ENCODE measurements around the gene TMEM200A.
A peak's percentile ranks its signal among the peaks of the same experiment; 100 is the strongest.

TMEM200A gene

GRCh38 chr6:130425537-130425936 is 59.7 kb downstream of the TMEM200A start:
- peak; percentile 65 for DNase-seq (ENCODE audit: low read depth)

DNA sequence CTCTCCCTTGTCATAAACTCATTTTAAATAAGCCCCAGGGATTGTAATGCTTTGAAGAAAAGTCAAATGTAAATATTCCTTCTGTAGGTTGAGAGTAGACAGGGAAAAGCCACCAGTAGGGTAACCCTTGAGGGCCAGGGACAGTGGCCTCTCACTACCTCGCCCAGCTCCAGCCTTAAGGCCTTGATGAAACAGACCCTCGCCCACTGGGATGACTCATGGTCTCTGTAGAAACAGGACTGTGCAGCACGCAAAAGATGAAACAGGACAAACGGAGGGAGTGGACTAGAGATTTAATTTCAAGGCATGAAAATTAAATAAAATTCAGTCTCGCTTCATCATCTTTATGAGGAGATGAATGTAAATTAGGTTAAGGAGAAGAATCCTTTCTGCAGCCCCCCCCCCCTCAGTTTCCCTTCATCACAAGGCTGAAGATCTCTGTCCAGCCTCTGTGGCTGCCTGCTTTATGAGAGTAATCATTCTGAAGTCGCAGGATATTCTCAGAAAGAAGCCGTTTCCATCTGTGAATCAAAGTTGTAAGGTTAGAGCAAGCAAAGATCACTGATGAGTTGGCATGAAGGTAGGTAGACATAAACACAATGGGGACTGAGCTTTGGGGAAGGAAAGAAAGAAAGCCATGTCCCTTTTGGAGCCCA is 60.4 kb downstream of the TMEM200A start:
- peak; percentile 91 for DNase-seq (ENCODE audit: low read depth)

- DNase-seq (ENCODE audit: low read depth): no peak
Observed at GRCh38 chr6:130431346-130431852, 65.6 kb downstream of the TMEM200A start.

DNA sequence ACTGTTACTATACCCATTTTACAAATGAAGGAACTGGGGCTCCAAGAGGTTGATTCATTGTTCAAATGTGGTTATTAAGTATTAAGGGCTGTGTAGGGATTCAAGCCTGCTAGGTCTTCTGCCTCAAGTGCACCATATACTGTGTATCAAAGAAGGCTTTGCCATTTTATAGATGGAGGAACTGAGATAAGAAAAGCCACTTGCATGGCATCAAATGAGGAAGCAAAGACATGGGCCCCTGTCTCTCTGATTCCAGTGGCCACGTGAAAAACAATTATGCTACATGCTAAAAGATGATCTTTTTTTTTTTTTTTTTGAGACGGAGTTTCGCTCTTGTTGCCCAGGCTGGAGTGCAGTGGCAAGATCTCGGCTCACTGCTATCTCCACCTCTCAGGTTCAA is 67.0 kb downstream of the TMEM200A start:
- no peak for DNase-seq (ENCODE audit: low read depth)

- DNase-seq (ENCODE audit: low read depth): peak; percentile 72
Observed at GRCh38 chr6:130434174-130434873, 68.5 kb downstream of the TMEM200A start.

DNA sequence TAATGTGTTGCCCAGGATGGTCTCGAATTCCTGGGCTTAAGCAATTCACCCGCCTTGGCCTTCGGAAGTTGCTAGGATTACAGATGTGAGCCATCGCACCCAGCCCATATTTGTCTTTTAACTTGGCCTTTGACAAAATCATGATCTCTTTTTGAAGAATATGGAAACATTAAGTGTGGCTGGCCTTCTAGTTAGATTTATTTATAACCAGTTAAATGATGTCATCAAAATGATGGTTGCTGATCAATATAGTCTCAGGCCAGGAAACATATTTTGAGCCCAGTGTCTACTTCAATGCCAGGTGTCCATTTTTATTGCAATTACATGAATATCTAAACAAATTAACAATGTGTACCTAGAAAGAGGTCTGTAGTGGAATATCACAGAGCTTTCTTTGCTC is 69.4 kb downstream of the TMEM200A start:
- no peak for DNase-seq (ENCODE audit: low read depth)

DNA sequence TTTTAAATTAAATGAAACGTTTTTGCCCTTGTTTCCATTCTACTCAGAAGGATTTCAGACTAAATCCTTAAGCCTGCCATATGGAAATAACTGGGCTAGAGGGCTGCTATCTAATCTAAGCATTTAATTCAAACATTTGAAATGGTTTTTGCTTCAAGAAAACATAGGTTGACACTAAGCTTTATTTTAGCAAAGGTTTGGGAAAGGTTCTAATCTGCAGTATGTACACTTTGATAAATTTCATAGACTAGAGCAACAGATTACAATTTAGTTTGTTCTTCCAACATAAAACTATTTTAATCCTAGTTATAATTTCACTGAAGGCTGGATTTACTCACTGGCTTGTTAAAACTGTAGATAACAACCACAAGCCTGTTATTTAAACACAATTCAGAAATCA is 72.1 kb downstream of the TMEM200A start:
- DNase-seq (ENCODE audit: low read depth): no peak

GRCh38 chr6:130447374-130447773 is 81.6 kb downstream of the TMEM200A start:
- DNase-seq (ENCODE audit: low read depth): peak; percentile 64

GRCh38 chr6:130452336-130452735 is 86.5 kb downstream of the TMEM200A start:
- DNase-seq (ENCODE audit: low read depth): no peak

GRCh38 chr6:130453230-130453629 is 87.4 kb downstream of the TMEM200A start:
- DNase-seq (ENCODE audit: low read depth): peak; percentile 82

DNA sequence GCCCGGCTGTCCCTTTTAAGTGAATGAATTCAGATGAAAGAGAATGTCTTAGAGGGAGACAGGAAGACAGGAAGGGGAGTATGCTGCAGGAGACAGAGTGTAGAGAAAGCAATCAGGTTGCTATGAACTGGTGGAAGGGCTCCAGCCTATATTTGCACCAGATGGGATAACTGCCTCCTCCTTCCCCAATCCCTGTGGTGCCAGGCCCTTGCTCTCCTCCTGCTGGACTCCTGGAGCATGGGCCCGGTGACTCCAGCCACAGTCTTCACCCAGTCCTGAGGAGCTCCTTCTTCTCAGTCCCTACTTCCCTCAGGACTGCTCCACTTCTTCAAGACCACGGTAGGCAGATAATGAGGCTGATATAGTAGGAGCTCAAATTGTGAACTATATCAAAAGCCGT is 91.8 kb downstream of the TMEM200A start:
- DNase-seq (ENCODE audit: low read depth): no peak

DNA sequence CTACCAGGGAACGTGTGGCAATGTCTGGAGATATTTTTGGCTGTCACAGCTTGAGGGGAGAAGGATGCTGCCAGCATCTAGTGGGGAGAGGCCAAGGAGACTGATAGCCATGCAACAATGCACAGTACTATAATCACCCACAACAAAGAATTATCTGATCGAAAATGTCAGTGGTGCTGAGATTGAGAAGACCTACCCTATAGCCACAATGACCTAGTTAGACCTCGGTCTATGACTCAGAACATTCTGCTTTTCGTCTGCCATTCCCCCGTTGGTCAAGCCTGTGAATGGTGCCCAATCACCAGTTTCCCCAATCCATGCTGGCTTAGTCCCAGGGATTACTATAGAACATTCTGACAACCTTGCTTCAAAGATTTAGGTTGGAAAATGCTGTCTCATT is 93.5 kb downstream of the TMEM200A start:
- DNase-seq (ENCODE audit: low read depth): no peak

- DNase-seq (ENCODE audit: low read depth): no peak
Observed at GRCh38 chr6:130460934-130461333, 95.1 kb downstream of the TMEM200A start.

DNA sequence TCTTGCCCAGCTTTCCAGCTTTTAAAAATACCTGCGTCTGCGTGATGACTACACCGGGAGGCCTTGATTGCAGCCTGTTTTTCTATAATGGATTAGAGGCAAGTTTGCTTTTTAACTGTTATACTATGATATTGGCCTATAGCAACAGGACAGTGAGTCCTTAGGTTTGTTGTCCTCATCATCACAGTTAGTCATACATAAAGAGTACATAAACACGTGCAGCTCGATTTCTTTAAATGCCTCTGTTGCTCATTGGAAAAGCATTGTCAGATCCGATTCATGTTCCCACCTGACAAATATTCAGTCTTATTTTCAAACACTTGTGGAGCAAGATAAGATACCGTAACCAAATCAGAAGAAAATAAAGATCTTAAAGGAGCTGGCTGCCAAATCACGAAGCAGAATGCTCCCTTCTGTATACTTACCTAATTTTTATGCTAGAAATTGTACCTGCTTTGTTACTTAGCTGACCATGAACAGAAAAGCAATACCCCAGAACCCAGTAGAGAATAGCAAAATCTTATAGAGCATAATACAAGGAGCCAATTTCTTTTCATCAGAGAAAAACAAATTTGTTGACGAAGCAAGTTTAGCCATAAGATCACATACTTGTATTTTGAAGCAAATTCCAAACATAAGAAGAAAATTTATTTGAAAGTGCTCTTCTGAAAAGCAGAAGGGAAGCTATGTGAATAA is 100.4 kb downstream of the TMEM200A start:
- DNase-seq (ENCODE audit: low read depth): peak; percentile 77

- DNase-seq (ENCODE audit: low read depth): no peak
Observed at GRCh38 chr6:130466748-130467061, 100.9 kb downstream of the TMEM200A start.

DNA sequence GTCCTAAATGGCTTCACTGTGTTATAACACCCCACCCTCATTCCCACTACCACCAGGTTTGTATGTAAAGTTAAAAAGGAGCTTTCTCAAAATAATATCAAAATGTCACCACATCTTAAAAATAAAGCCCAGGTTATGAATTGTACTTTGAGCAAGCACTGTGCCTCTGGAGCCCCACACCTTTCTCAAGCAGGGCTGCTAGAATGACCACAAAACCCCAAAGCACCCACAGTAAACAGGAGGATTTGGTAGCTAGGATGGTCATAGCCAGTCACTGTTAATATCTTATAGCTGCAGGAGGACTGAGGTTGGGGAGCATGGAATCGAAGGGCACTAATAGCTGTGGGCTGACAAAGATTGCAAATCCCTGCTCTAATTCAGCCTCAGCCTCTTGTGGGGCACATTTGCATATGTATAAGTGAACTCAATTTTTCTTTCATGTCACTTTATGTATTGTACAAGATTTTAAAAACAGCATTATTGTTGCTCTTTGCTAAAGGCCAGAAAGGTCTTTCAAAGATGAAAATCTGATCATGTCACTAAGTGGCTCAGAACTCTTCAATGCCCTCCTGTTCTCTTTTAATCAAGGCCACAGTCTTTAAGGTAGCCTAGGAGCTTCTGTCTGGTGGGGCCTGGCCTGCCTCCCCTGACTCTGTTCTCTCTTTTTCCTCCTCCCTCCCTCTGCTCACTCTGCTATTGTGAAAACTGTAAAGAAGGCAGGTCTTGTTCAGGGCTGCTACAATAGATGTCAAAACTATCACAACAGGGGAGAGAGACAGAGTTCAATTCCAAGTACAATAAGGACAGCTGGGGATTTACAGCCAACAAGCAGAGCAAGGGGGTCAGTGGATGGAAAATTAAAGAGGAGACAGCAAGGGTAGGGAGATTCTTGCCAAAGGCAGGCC is 101.6 kb downstream of the TMEM200A start:
- no peak for DNase-seq (ENCODE audit: low read depth)

DNA sequence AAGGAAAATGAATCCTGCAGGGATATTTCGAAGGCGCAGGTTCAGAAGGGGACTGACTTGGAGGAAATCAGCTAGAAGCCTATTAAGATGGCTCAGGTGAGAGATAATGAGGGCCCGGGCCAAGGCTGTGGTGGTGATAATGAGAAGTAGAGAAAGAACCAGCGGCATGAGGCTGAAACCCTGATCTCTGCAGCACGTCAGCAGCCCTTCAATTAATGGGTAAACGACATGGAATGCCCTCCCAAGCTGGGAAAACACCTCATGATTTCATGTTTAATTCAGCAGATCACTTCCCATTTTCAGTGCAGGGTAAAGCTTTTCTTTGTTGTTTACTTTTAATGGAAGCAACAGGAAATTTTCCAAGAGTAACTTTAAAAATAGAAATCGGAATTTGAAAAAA is 104.9 kb downstream of the TMEM200A start:
- DNase-seq (ENCODE audit: low read depth): no peak

- DNase-seq (ENCODE audit: low read depth): peak; percentile 97
Observed at GRCh38 chr6:130473886-130474285, 108.1 kb downstream of the TMEM200A start.

DNA sequence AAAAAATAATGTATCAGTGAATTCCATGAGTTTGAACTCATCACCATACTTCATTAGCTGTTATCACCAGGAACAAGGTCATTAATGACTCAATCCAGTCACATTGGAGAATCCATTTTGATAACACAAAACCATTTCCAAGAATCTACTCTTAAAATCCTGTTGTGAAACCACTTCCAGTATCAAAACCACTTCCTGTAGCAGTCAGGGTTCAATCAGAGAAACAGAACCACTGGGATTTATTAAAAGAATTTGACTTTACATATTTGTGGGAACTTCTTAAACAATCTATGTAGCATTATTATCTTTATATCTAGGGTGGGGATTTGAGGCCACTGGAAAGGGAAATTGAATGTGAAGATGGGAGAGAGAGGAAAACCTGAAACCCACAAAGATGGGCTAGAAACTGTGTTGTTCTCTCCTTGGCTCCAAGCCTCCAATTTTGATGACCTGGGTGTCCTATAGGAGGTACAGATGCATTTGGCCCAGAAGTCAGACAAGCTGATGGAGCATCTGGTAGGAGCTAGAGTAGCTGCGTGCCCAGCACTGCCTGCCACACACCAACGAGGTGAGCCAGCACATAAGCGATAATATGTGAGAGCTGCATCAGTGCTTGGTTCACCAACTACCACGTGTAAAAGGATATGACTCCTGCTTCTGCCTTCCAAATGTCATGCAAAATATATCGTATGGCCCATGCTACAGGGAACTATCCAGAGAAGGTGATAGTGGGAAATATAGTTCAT is 117.0 kb downstream of the TMEM200A start:
- DNase-seq (ENCODE audit: low read depth): peak; percentile 83

GRCh38 chr6:130485870-130486269 is 120.1 kb downstream of the TMEM200A start:
- DNase-seq (ENCODE audit: low read depth): no peak

DNA sequence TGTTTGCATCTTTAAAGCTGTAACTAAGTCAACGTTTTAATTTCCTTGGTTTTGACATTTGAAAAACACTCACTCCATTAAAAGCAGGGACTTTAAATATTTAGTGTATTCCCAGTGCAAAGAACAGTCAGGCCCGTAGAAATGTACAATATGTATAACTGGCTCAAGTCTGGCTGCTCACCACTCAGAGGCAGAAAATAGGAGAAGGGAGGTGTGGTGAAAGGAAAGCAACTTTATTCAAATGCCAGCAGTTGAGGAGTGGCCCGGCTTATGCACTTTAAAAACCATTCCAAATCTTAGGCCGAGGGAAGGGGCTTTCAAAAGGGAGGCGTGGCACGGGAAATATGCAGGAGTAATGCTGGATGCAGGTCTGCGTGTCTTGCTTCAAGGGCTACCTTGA is 120.6 kb downstream of the TMEM200A start:
- DNase-seq (ENCODE audit: low read depth): no peak

Measured in ELR (cell line).